Activated CD4-positive, alpha-beta T cell treated with anti-CD3 and anti-CD28 coated beads, Interleukin-2, amount 10 ng/mL, durations not matched to agents 24 days and 14 days (primary cell): Measurements from ENCODE around the gene ROR2. TPM values are rescaled to one million over a fixed set of nuclear protein-coding genes. Genes with fewer than 3 reads are reported as not detected.

Experiments used
- DNase-seq: peaks from one replicate; pipeline ENCODE4 v3.0.0; 2022
- H3K27ac Mint-ChIP-seq: one replicate; pipeline ENCODE4 v1.8.0; 2022; ENCODE audit warnings: mild to moderate bottlenecking, mixed read lengths
- H3K27me3 Mint-ChIP-seq: one replicate; pipeline ENCODE4 v1.8.0; 2022; ENCODE audit warnings: mixed read lengths
- H3K36me3 Mint-ChIP-seq: one replicate; pipeline ENCODE4 v1.8.0; 2022; ENCODE audit warnings: low read depth, mild to moderate bottlenecking, mixed read lengths
- H3K4me1 Mint-ChIP-seq: one replicate; pipeline ENCODE4 v1.8.0; 2021; ENCODE audit warnings: mixed read lengths
- H3K4me3 Mint-ChIP-seq: one replicate; pipeline ENCODE4 v1.8.0; 2022; ENCODE audit warnings: mild to moderate bottlenecking, moderate library complexity, mixed read lengths
- H3K9me3 Mint-ChIP-seq: one replicate; pipeline ENCODE4 v1.8.0; 2021; ENCODE audit warnings: mixed read lengths
- intact Hi-C: fragments of 100-400 bp; cut with micrococcal nuclease; formaldehyde crosslinking; loops from one replicate; pipeline ENCODE4 v1.15.1; 2023
- total RNA-seq: library from RNA; stranded (reverse); gene quantifications from 2 replicates; pipeline ENCODE4 v1.2.3, GENCODE V29; 2022

ROR2 gene
- total RNA-seq, 1 donor from 2014 or later: 0.40 TPM

- H3K27me3 Mint-ChIP-seq: peaks cover 30% of the 10 kb centered on the region
- no peaks in the 10 kb centered on the region for H3K4me1 Mint-ChIP-seq
- intact Hi-C loops: no loop called here
- H3K36me3 Mint-ChIP-seq: no peaks in the 10 kb centered on the region
- H3K27ac Mint-ChIP-seq: no peak overlapping the region
- H3K9me3 Mint-ChIP-seq: no peaks in the 10 kb centered on the region
- no peak overlapping the region for H3K4me3 Mint-ChIP-seq
- no peak for DNase-seq
Measured at GRCh38 chr9:91604451-91605179, 345.4 kb downstream of the ROR2 start.

GRCh38 chr9:91603932-91604331 lies 346.1 kb downstream of the ROR2 start:
- no peak overlapping the region for H3K27ac Mint-ChIP-seq
- H3K27me3 Mint-ChIP-seq: peaks cover 30% of the 10 kb centered on the region
- no peaks in the 10 kb centered on the region for H3K36me3 Mint-ChIP-seq
- intact Hi-C loops: no loop called here
- no peak for DNase-seq
- H3K9me3 Mint-ChIP-seq: no peaks in the 10 kb centered on the region
- no peaks in the 10 kb centered on the region for H3K4me1 Mint-ChIP-seq
- no peak overlapping the region for H3K4me3 Mint-ChIP-seq

GRCh38 chr9:91599564-91599963 lies 350.5 kb downstream of the ROR2 start:
- Mint-ChIP-seq H3K27me3 (peaks cover 22% of the 10 kb centered on the region), H3K4me3 (no peak overlapping the region), H3K4me1 (no peaks in the 10 kb centered on the region), H3K36me3 (no peaks in the 10 kb centered on the region), H3K9me3 (no peaks in the 10 kb centered on the region), H3K27ac (no peak overlapping the region)
- no peak for DNase-seq
- intact Hi-C loops: no loop called here

GRCh38 chr9:91591627-91592026 lies 358.4 kb downstream of the ROR2 start:
- intact Hi-C loops: no loop called here
- Mint-ChIP-seq H3K27ac (no peak overlapping the region), H3K27me3 (peaks cover 6% of the 10 kb centered on the region), H3K36me3 (no peaks in the 10 kb centered on the region), H3K9me3 (no peaks in the 10 kb centered on the region), H3K4me1 (no peaks in the 10 kb centered on the region), H3K4me3 (no peak overlapping the region)
- no peak for DNase-seq

DNA sequence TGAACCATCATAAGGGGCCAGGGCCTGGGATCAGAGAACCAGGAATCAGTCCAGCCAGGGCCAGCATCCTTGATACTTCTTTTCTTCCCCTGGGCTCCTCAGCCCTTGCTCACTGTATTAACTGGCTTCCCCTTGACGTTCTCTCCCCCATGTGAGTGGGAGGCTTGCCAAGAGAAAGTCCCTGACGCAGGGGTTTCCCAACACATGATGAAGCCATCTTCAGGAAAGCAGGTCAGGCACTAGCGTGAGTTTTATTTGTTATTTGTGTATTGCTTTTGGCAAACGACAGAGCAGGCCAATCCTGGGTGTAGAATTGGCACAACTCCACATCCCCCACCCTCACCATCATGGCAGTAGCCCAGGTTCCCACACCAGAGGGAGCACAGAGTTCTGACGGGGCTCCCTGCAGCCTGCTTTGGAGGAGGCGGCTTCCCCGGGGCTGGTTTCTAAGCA lies 360.9 kb downstream of the ROR2 start:
- no peak for DNase-seq
- Mint-ChIP-seq H3K36me3 (no peaks in the 10 kb centered on the region), H3K9me3 (no peaks in the 10 kb centered on the region), H3K4me1 (no peaks in the 10 kb centered on the region), H3K27me3 (peaks cover 5% of the 10 kb centered on the region), H3K27ac (no peak overlapping the region), H3K4me3 (no peak overlapping the region)
- intact Hi-C loops: no loop called here

DNA sequence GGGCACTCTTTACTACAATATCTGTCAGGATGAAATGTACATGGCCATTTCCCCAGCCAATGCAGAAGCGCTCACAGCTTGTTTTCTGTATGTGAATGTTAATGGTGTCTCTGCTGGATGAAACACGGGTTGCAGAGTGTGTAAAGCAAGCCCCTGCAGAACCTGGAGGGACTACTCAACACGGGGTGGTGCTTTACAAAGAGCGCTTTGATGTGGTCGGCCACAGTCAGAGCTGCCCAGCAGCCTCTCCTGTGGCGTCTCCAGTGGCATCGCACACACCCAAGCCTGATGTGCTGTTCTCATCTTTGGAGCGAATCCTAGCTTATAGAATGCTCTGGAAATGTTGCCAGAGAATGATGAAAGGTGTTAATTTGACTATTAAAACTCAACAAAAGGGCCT lies 363.7 kb downstream of the ROR2 start:
- intact Hi-C loops: no loop called here
- Mint-ChIP-seq H3K36me3 (no peaks in the 10 kb centered on the region), H3K27me3 (peaks cover 5% of the 10 kb centered on the region), H3K4me3 (no peak overlapping the region), H3K4me1 (no peaks in the 10 kb centered on the region), H3K9me3 (peaks cover 6% of the 10 kb centered on the region), H3K27ac (no peak overlapping the region)
- no peak for DNase-seq

- H3K4me3 Mint-ChIP-seq: no peak overlapping the region
- no peaks in the 10 kb centered on the region for H3K36me3 Mint-ChIP-seq
- no peak for DNase-seq
- peaks cover 6% of the 10 kb centered on the region for H3K9me3 Mint-ChIP-seq
- no peaks in the 10 kb centered on the region for H3K4me1 Mint-ChIP-seq
- intact Hi-C loops: no loop called here
- H3K27ac Mint-ChIP-seq: no peak overlapping the region
- H3K27me3 Mint-ChIP-seq: peaks cover 14% of the 10 kb centered on the region
Measured at GRCh38 chr9:91583966-91584365, 366.1 kb downstream of the ROR2 start.

DNA sequence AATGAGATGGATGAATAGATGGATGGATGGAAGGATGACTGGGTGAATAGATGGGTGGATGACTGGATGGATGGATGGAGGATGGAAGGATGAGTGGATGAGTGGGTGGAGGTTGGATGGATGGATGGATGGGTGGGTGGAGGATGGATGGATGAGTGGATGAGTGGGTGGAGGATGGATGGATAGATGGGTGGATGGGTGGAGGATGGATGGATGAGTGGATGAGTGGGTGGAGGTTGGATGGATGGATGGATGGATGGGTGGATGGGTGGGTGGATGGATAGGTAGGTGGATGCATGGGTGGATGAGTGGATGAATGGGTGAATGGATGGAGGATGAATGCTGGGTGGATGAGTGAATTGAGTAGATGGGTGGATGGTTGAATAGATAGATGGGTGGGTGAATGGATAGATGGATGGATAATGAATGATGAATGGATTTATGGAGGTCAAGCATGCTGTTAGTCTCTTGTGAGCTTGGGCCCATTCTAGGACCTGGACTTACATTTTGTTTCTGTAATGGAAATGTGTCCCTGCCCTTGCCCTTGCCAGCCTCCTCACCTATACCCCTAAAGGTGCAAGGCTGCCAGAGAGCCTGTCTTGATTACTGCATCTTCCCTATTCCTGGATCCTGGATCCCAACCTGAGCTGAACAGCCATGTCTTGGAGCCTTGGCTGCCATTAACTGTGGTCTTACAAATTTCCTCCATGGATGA lies 366.7 kb downstream of the ROR2 start:
- DNase-seq: no peak

DNA sequence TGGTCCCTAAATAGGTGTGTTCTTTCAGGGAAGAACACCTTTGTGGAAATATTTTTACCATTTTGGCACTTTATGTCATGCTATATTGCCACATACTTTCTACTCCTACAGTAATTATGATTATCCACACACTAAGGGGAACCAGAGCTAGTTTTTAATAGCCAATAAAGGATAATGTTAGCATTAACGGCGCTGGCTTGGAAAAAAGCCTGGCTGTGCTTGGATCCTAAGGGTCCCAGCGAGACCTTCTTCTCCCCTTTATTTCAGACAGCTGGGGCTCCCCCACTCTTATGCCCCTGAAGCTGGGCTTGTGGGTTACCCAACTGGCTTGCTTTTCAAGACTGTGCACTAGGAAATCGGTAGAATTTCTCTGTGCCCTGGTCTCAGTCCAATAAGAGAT lies 367.8 kb downstream of the ROR2 start:
- DNase-seq: no peak
- Mint-ChIP-seq H3K4me3 (no peak overlapping the region), H3K4me1 (no peaks in the 10 kb centered on the region), H3K27ac (no peak overlapping the region), H3K27me3 (peaks cover 15% of the 10 kb centered on the region), H3K9me3 (peaks cover 6% of the 10 kb centered on the region), H3K36me3 (no peaks in the 10 kb centered on the region)
- intact Hi-C loops: no loop called here

More for the DNA sequence above, 366.7 kb downstream of the ROR2 start:
- H3K4me1 Mint-ChIP-seq: no peaks in the 10 kb centered on the region
- peaks cover 13% of the 10 kb centered on the region for H3K27me3 Mint-ChIP-seq
- H3K36me3 Mint-ChIP-seq: no peaks in the 10 kb centered on the region
- peaks cover 6% of the 10 kb centered on the region for H3K9me3 Mint-ChIP-seq
- no peak overlapping the region for H3K4me3 Mint-ChIP-seq
- H3K27ac Mint-ChIP-seq: no peak overlapping the region
- intact Hi-C loops: no loop called here

DNA sequence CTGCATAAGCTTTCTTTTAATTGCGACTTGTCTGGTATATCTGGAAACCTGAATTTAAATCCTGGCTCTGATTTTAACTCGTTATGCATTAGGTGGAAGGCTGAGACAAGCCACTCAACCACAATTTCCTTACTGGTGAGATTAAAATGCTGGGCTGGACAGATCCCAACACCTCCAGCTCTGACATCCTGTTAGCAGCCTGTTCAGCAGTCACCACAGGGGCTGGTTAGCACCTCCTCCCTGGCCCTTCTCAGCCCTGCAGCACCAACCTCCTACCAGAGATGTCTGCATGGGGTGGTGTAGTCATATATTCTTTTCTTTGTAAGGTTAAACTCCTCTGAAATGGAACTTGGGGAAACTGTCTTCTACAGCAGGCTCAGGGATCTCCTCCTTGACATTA lies 369.9 kb downstream of the ROR2 start:
- no peak overlapping the region for H3K4me3 Mint-ChIP-seq
- intact Hi-C loops: no loop called here
- no peak for DNase-seq
- H3K9me3 Mint-ChIP-seq: peaks cover 6% of the 10 kb centered on the region
- peaks cover 18% of the 10 kb centered on the region for H3K27me3 Mint-ChIP-seq
- H3K36me3 Mint-ChIP-seq: no peaks in the 10 kb centered on the region
- no peaks in the 10 kb centered on the region for H3K4me1 Mint-ChIP-seq
- no peak overlapping the region for H3K27ac Mint-ChIP-seq

GRCh38 chr9:91578911-91579310 lies 371.1 kb downstream of the ROR2 start:
- no peak for DNase-seq
- Mint-ChIP-seq H3K36me3 (no peaks in the 10 kb centered on the region), H3K4me3 (no peak overlapping the region), H3K27me3 (peaks cover 19% of the 10 kb centered on the region), H3K9me3 (peaks cover 6% of the 10 kb centered on the region), H3K27ac (no peak overlapping the region), H3K4me1 (no peaks in the 10 kb centered on the region)
- intact Hi-C loops: no loop called here

DNA sequence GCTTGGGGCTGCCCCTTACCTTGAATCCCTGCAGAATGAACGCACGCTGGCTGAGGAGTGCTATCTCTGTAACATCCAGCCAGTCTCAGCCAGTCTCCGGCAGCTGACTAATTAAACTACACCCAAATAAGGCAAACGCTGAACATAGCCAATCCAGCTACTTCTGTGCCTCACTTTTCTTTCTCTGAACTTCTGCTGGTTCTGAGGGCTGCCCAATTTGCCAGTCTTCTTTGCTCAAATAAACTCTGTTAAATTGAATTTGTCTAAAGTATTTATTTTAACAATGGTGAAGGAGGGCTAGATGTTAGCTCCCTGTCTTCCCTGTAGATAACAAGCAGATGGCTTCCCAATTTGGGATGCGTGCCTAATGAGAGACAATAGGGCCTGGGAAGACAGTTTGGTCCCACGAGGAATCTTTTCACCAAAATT lies 372.4 kb downstream of the ROR2 start:
- H3K27ac Mint-ChIP-seq: no peak overlapping the region
- no peak for DNase-seq
- intact Hi-C loops: no loop called here
- H3K36me3 Mint-ChIP-seq: no peaks in the 10 kb centered on the region
- no peak overlapping the region for H3K4me3 Mint-ChIP-seq
- peaks cover 24% of the 10 kb centered on the region for H3K27me3 Mint-ChIP-seq
- no peaks in the 10 kb centered on the region for H3K4me1 Mint-ChIP-seq
- no peaks in the 10 kb centered on the region for H3K9me3 Mint-ChIP-seq

GRCh38 chr9:91572811-91573210 lies 377.2 kb downstream of the ROR2 start:
- no peaks in the 10 kb centered on the region for H3K4me1 Mint-ChIP-seq
- peaks cover 19% of the 10 kb centered on the region for H3K27me3 Mint-ChIP-seq
- H3K27ac Mint-ChIP-seq: no peak overlapping the region
- no peaks in the 10 kb centered on the region for H3K9me3 Mint-ChIP-seq
- intact Hi-C loops: no loop called here
- H3K36me3 Mint-ChIP-seq: no peaks in the 10 kb centered on the region
- DNase-seq: no peak
- no peak overlapping the region for H3K4me3 Mint-ChIP-seq

GRCh38 chr9:91572044-91572443 lies 378.0 kb downstream of the ROR2 start:
- no peak for DNase-seq
- Mint-ChIP-seq H3K4me1 (no peaks in the 10 kb centered on the region), H3K9me3 (no peaks in the 10 kb centered on the region), H3K36me3 (no peaks in the 10 kb centered on the region), H3K4me3 (no peak overlapping the region), H3K27me3 (peaks cover 17% of the 10 kb centered on the region), H3K27ac (no peak overlapping the region)
- intact Hi-C loops: no loop called here
